HG03460 (cell line): Measurements from ENCODE around the gene ADCY3.

Experiments used
- ATAC-seq: cut with Tn5 transposase; IDR thresholded peaks from one replicate; pipeline ENCODE4 v1.9.1; 2021; ENCODE audit not compliant: unreplicated experiment

Gene ADCY3

GRCh38 chr2:24926220-24926601, 6.2 kb upstream of the ADCY3 start:
- no peak for ATAC-seq

- ATAC-seq = no peak
Measured at GRCh38 chr2:24925815-24926214, 5.8 kb upstream of the ADCY3 start.

- no peak for ATAC-seq
Measured at GRCh38 chr2:24924732-24925131, 4.7 kb upstream of the ADCY3 start.

- ATAC-seq = no peak
Measured at GRCh38 chr2:24924266-24924665, 4.2 kb upstream of the ADCY3 start.

- no peak for ATAC-seq
Measured at GRCh38 chr2:24923106-24923505, 3.1 kb upstream of the ADCY3 start.

- no peak for ATAC-seq
Measured at GRCh38 chr2:24922556-24922955, 2.5 kb upstream of the ADCY3 start.

- no peak for ATAC-seq
Measured at GRCh38 chr2:24920809-24921441, 888 bp upstream of the ADCY3 start.

- ATAC-seq = peak; percentile 34
Measured at GRCh38 chr2:24919506-24920097, 435 bp downstream of the ADCY3 start.

GRCh38 chr2:24919037-24919505, 966 bp downstream of the ADCY3 start:
- ATAC-seq = no peak

- ATAC-seq = no peak
Measured at GRCh38 chr2:24918326-24919036, 1.6 kb downstream of the ADCY3 start.

- ATAC-seq = no peak
Measured at GRCh38 chr2:24917731-24918325, 2.2 kb downstream of the ADCY3 start.

- ATAC-seq = no peak
Measured at GRCh38 chr2:24917086-24917485, 3.0 kb downstream of the ADCY3 start.

- ATAC-seq = no peak
Measured at GRCh38 chr2:24915796-24916195, 4.2 kb downstream of the ADCY3 start.

GRCh38 chr2:24915175-24915574, 4.9 kb downstream of the ADCY3 start:
- ATAC-seq = no peak

GRCh38 chr2:24914713-24915112, 5.3 kb downstream of the ADCY3 start:
- no peak for ATAC-seq

- no peak for ATAC-seq
Measured at GRCh38 chr2:24913911-24914310, 6.1 kb downstream of the ADCY3 start.

GRCh38 chr2:24912986-24913385, 7.1 kb downstream of the ADCY3 start:
- no peak for ATAC-seq

- no peak for ATAC-seq
Measured at GRCh38 chr2:24912523-24912922, 7.5 kb downstream of the ADCY3 start.

GRCh38 chr2:24910245-24910644, 9.8 kb downstream of the ADCY3 start:
- no peak for ATAC-seq

GRCh38 chr2:24909555-24910177, 10.4 kb downstream of the ADCY3 start:
- no peak for ATAC-seq

GRCh38 chr2:24908461-24908901, 11.6 kb downstream of the ADCY3 start:
- ATAC-seq = no peak
